Liver (tissue), 9 donors: ENCODE measurements around the gene NR6A1. TPM values are rescaled to one million over a fixed set of nuclear protein-coding genes. Genes with fewer than 3 reads are reported as not detected.
A peak's percentile ranks its signal among the peaks of the same experiment; 100 is the strongest.

Source experiments
- DNase-seq: peaks from one replicate; pipeline ENCODE4 v3.0.0-alpha.2; 2017; ENCODE audit warnings: low spot score
- H3K27ac ChIP-seq, 2 donors: one replicate each; pipeline ENCODE4 v1.7.0; 2013; ENCODE audit warnings: inconsistent platforms in 2 of 2, low read length in 2 of 2, control low read depth in 1 of 2, low read depth in 1 of 2, mild to moderate bottlenecking in 1 of 2
- H3K27me3 ChIP-seq, 4 donors: one replicate each; pipeline versions ENCODE4 v1.6.1 to v1.7.0; 2013; ENCODE audit warnings: low read length in 3 of 4, inconsistent platforms in 1 of 4, mild to moderate bottlenecking in 1 of 4, moderate library complexity in 1 of 4; ENCODE audit not compliant: control insufficient read depth in 4 of 4, insufficient read depth in 4 of 4
- H3K36me3 ChIP-seq, 4 donors: one replicate each; pipeline versions ENCODE4 v1.6.1 to v1.7.0; 2013; ENCODE audit warnings: low read length in 3 of 4, mild to moderate bottlenecking in 3 of 4, low read depth in 1 of 4, moderate library complexity in 1 of 4; ENCODE audit not compliant: control insufficient read depth in 4 of 4, insufficient read depth in 3 of 4
- H3K4me1 ChIP-seq, 4 donors: one replicate each; pipeline versions ENCODE4 v1.6.1 to v1.7.0; 2013; ENCODE audit warnings: low read length in 3 of 4, mild to moderate bottlenecking in 3 of 4, moderate library complexity in 1 of 4; ENCODE audit not compliant: control insufficient read depth in 4 of 4, insufficient read depth in 4 of 4
- H3K4me3 ChIP-seq, 3 donors: one replicate each; pipeline versions ENCODE4 v1.6.1 to v1.7.0; 2013; ENCODE audit warnings: low read length in 3 of 3, control low read depth in 1 of 3, low read depth in 1 of 3, mild to moderate bottlenecking in 1 of 3
- H3K9ac ChIP-seq, 2 donors: one replicate each; pipeline ENCODE4 v1.7.0; 2013; ENCODE audit warnings: low read length in 2 of 2, mild to moderate bottlenecking in 2 of 2, moderate library complexity in 2 of 2, control low read depth in 1 of 2, low read depth in 1 of 2
- H3K9me3 ChIP-seq, 4 donors: one replicate each; pipeline versions ENCODE4 v1.6.1 to v1.7.0; 2013; ENCODE audit warnings: low read length in 3 of 4; ENCODE audit not compliant: control insufficient read depth in 4 of 4
- EGR1 ChIP-seq, 2 donors: IDR thresholded peaks; 2 replicates each; pipeline ENCODE4 v1.6.1; 2016 to 2018; ENCODE audit warnings: antibody characterized with exemption in 2 of 2, low read depth in 2 of 2
- FOXA1 ChIP-seq: IDR thresholded peaks from 2 replicates; pipeline ENCODE4 v1.6.1; 2016; ENCODE audit warnings: antibody characterized with exemption
- FOXA2 ChIP-seq: IDR thresholded peaks from 2 replicates; pipeline ENCODE4 v1.6.1; 2016; ENCODE audit warnings: antibody characterized with exemption
- GABPA ChIP-seq, 2 donors: IDR thresholded peaks in 1 of 2; conservative IDR thresholded peaks in 1 of 2; 2 replicates each; pipeline ENCODE4 v1.6.1; 2016; ENCODE audit warnings: antibody characterized with exemption in 2 of 2, mild to moderate bottlenecking in 1 of 2, moderate library complexity in 1 of 2
- HNF4A ChIP-seq, 2 donors: conservative IDR thresholded peaks; 2 replicates each; pipeline ENCODE4 v1.6.1; 2016; ENCODE audit warnings: antibody characterized with exemption in 2 of 2, mild to moderate bottlenecking in 2 of 2
- HNF4G ChIP-seq: IDR thresholded peaks from 2 replicates; pipeline ENCODE4 v1.6.1; 2016; ENCODE audit warnings: antibody characterized with exemption
- NR2F2 ChIP-seq: IDR thresholded peaks from 2 replicates; pipeline ENCODE4 v1.6.1; 2016; ENCODE audit warnings: antibody characterized with exemption
- RAD21 ChIP-seq, 2 donors: IDR thresholded peaks; 2 replicates each; pipeline ENCODE4 v1.6.1; 2016; ENCODE audit warnings: antibody characterized with exemption in 2 of 2, mild to moderate bottlenecking in 2 of 2
- RXRA ChIP-seq, 2 donors: IDR thresholded peaks; 2 replicates each; pipeline ENCODE4 v1.6.1; 2017 to 2018; ENCODE audit warnings: antibody characterized with exemption in 2 of 2, mild to moderate bottlenecking in 1 of 2
- SP1 ChIP-seq: IDR thresholded peaks from 2 replicates; pipeline ENCODE4 v1.6.1; 2018; ENCODE audit warnings: antibody characterized with exemption, mild to moderate bottlenecking
- YY1 ChIP-seq: IDR thresholded peaks from 2 replicates; pipeline ENCODE4 v1.6.1; 2016; ENCODE audit warnings: antibody characterized with exemption, mild to moderate bottlenecking
- WGBS: extraction: QIAGEN DNeasy Blood & Tissue Kit; methylation state at CpG from one replicate; pipeline ENCODE4 v1.1.7; 2013; 5-methylcytosine and 5-hydroxymethylcytosine counted together
- polyA plus RNA-seq, 2 donors: library from polyadenylated mRNA; stranded (reverse) in 1 of 2; unstranded in 1 of 2; fragments of 200-250 nt in 1 of 2; fragments of >200 nt in 1 of 2; fragmentation: Nextera tagmentation in 1 of 2; extraction: Ambion mirVana in 1 of 2; gene quantifications; one replicate each; pipeline versions ENCODE4 v1.2.1 to v1.2.3, GENCODE V29; 2013 to 2015
- total RNA-seq, 2 donors: library from RNA; depleted of rRNA; stranded (reverse); fragments of >200 nt; gene quantifications; one replicate each; pipeline ENCODE4 v1.2.3, GENCODE V29; 2014
- TF ChIP-seq, protein P1 (sequence below): IDR thresholded peaks from 2 replicates; pipeline ENCODE4 v1.6.1; 2016; ENCODE audit warnings: antibody characterized with exemption
- TF ChIP-seq, protein P2 (sequence below): IDR thresholded peaks from 2 replicates; pipeline ENCODE4 v1.6.1; 2016; ENCODE audit warnings: antibody characterized with exemption
- donor health status: healthy.
- donor health status: healthy.
- donor health status: healthy.
- donor health status: healthy.
- donor health status: healthy.

Gene NR6A1
- total and polyA plus RNA-seq, 4 donors: 0.72 to 6.1 (median 2.1) TPM

DNA sequence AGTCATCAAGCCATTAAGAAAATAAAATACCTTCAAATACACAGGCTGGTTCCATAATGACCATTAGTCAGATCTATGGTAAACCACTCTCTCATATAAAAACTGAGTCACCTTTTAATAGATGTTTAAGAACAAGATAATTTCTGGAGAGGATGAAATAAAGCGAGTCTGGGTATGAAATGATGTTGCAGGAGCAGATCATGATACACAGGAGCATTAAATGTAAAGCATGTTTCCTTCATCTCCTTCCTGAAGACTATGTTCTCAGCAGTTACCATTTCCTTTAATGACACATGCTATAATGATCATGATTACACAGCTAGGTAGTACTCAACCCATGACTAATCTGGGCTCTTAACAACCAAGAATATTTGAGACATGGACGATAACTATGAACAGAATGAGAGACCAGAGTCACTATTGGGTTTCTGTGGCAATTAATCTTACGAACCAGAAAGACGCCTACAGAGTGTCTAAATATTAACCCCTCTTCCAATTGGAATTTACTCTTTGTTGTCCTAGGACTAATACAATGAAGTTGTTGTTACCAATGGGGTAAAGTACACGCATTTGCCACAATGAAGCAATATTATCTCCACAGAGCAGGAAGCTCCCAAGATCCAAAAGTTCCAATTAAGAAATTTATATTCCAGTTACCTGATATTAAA, 105.6 kb downstream of the NR6A1 start:
- TF ChIP-seq, protein P1, sequence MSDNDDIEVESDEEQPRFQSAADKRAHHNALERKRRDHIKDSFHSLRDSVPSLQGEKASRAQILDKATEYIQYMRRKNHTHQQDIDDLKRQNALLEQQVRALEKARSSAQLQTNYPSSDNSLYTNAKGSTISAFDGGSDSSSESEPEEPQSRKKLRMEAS: peak; percentile 27
- TF ChIP-seq SP1: peak; percentile 58
- no peak for TF ChIP-seq EGR1 (IDR thresholded peaks at IDR 0.05; ENCODE audit: low read depth in 2 of 2)
- TF ChIP-seq NR2F2: no peak
- no peak for TF ChIP-seq YY1
- TF ChIP-seq HNF4G: peak; percentile 70
- no peak for TF ChIP-seq FOXA2
- peak; percentile 72 to 90 for TF ChIP-seq HNF4A (conservative IDR thresholded peaks at IDR 0.05)
- TF ChIP-seq RXRA (IDR thresholded peaks at IDR 0.05): peak; percentile 23 to 52
- DNase-seq: no peak
- Histone ChIP-seq H3K36me3 (no peaks in the 10 kb centered on the region), H3K27me3 (no peaks in the 10 kb centered on the region), H3K4me1 (peaks cover 0 to 10% (median 5%) of the 10 kb centered on the region in 4 donors), H3K27ac (peak overlapping the region in 1 of 2 donors; percentile 22), H3K4me3 (no peak overlapping the region), H3K9ac (no peak overlapping the region), H3K9me3 (no peaks in the 10 kb centered on the region)
- WGBS: 47% methylated on average over 5 of the region's 5 CpGs

DNA sequence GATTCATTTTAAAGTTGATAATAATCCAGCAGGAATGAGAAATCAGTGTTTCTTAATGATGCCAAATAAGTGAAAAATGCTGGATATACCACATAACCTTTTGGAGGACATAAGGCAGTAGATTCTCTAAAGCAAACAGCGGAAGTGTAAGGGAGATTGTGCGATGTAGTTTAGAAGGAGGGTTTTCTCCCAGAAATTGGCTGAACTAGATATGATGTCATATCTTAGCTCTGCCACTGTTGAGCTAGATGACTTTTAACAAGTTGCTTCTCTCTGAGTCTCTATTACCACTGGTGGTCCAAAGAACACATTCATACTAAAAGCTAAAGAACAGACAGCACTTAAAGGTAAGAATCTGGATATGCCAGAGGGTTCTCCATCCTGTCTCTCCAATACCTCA, 107.0 kb downstream of the NR6A1 start:
- Histone ChIP-seq H3K4me3 (no peak overlapping the region), H3K4me1 (peaks cover 4 to 23% (median 6%) of the 10 kb centered on the region in 4 donors), H3K27ac (no peak overlapping the region), H3K36me3 (no peaks in the 10 kb centered on the region), H3K27me3 (no peaks in the 10 kb centered on the region), H3K9me3 (no peaks in the 10 kb centered on the region), H3K9ac (no peak overlapping the region)
- TF ChIP-seq YY1: no peak
- TF ChIP-seq, protein P2, sequence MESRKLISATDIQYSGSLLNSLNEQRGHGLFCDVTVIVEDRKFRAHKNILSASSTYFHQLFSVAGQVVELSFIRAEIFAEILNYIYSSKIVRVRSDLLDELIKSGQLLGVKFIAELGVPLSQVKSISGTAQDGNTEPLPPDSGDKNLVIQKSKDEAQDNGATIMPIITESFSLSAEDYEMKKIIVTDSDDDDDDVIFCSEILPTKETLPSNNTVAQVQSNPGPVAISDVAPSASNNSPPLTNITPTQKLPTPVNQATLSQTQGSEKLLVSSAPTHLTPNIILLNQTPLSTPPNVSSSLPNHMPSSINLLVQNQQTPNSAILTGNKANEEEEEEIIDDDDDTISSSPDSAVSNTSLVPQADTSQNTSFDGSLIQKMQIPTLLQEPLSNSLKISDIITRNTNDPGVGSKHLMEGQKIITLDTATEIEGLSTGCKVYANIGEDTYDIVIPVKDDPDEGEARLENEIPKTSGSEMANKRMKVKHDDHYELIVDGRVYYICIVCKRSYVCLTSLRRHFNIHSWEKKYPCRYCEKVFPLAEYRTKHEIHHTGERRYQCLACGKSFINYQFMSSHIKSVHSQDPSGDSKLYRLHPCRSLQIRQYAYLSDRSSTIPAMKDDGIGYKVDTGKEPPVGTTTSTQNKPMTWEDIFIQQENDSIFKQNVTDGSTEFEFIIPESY: no peak
- TF ChIP-seq GABPA (IDR thresholded peaks at IDR 0.05 in 1 of 2, conservative IDR thresholded peaks at IDR 0.05 in 1 of 2): no peak
- DNase-seq: no peak
- WGBS: 95% methylated on average over 2 of the region's 2 CpGs

DNA sequence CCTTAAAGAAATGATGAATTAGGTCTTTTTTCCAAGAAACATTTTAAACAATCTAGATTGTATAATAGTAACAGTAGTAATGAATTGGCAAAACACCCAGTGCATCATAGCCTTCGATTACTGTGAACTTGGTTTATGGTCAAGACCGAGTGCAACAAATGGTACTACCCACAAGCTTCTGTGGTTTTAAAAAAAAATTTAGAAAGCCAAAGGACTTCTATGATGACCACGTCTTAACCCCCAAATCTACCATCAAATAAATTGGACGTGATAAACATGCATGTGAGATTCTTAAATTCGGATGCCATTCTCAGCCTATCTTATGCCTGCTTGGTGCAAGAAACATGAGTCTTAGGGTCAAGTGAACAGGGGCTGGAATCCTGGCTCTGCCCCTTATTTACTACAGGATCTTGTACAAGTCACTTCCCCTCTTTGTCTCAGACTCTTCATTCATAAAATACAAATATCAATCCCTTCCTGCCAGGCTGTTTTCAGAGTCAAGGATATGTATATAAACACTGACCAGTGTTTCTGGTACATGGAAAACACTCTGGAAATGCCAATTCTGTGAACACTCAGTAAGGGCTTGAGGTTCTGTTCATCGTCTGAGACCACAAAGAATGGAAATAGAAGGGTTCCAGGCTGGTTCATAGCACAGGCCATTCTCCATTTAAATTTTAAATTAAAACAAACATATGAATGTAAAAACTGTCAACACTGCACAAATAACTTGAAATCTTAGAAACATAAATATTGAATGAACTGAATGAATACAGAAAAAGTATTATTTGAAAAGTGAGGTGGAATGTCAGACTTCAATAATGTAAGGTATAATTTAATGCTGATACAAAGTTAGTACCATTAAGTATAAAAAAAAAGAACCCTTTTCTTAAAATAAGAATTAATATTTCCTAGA, 107.8 kb downstream of the NR6A1 start:
- DNase-seq: no peak
- Histone ChIP-seq H3K36me3 (no peaks in the 10 kb centered on the region), H3K27ac (no peak overlapping the region), H3K9ac (no peak overlapping the region), H3K27me3 (no peaks in the 10 kb centered on the region), H3K4me1 (peaks cover 4 to 25% (median 6%) of the 10 kb centered on the region in 4 donors), H3K9me3 (no peaks in the 10 kb centered on the region), H3K4me3 (no peak overlapping the region)
- TF ChIP-seq FOXA1 (no peak), RAD21 (IDR thresholded peaks at IDR 0.05) (no peak)
- 83% methylated on average over 6 of the region's 6 CpGs for WGBS
